OCI-LY7 (cell line): ENCODE data around the gene PIAS4.

Experiments used
- EZH2phosphoT487 ChIP-seq: fragments of 200-600 bp; sonication (generic); IDR thresholded peaks from 2 replicates; pipeline ENCODE4 v1.6.1; 2018; ENCODE audit warnings: low read depth, borderline replicate concordance, mild to moderate bottlenecking, mixed run types, antibody characterized with exemption, low read length, moderate library complexity, mixed read lengths
- TF ChIP-seq, protein P1 (sequence below): fragments of 200-600 bp; sonication (generic); conservative IDR thresholded peaks from 2 replicates; pipeline ENCODE4 v1.5.1; 2014; ENCODE audit warnings: mild to moderate bottlenecking, antibody characterized with exemption, low read length, moderate library complexity, mixed read lengths

DNA sequence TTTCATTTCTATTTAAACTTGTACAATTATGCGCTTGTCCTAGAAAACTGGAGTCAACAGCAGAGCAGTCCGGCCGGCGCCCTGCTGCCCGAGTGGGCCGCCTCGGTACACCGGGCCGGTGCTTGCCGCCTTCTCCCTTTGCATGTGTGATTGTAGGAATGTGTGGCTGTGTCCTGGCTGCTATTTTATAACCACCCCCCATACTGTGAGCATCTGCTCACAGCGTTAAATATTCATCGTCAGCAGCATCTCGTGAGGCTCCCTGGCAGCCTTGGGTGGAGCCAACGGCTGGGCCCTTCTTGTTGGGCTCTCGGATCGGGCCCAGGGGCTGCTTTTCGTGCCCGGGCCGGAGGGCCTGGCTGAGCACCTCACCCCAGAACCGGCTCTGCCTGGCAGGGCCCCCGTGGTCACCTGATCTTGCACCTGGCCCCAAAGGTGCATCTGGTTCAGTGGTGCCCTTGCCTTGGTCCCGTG is 10.6 kb downstream of the PIAS4 start:
- TF ChIP-seq, protein P1, sequence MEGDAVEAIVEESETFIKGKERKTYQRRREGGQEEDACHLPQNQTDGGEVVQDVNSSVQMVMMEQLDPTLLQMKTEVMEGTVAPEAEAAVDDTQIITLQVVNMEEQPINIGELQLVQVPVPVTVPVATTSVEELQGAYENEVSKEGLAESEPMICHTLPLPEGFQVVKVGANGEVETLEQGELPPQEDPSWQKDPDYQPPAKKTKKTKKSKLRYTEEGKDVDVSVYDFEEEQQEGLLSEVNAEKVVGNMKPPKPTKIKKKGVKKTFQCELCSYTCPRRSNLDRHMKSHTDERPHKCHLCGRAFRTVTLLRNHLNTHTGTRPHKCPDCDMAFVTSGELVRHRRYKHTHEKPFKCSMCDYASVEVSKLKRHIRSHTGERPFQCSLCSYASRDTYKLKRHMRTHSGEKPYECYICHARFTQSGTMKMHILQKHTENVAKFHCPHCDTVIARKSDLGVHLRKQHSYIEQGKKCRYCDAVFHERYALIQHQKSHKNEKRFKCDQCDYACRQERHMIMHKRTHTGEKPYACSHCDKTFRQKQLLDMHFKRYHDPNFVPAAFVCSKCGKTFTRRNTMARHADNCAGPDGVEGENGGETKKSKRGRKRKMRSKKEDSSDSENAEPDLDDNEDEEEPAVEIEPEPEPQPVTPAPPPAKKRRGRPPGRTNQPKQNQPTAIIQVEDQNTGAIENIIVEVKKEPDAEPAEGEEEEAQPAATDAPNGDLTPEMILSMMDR, result no peak
- no peak for TF ChIP-seq EZH2phosphoT487
